ENCODE results near the gene JKAMP.

GRCh38 chr14:59438195-59438647 is 46.1 kb upstream of the JKAMP start:
- TF ChIP-seq CEBPB (IDR thresholded peaks at IDR 0.05), result no peak
- no peak for TF ChIP-seq MAX (IDR thresholded peaks at IDR 0.05)
- TF ChIP-seq NFIC (IDR thresholded peaks at IDR 0.05), result no peak

Measured in Ishikawa (cell line).